ENCODE measurements around the gene SDS. TPM values are rescaled to one million over a fixed set of nuclear protein-coding genes. Genes with fewer than 3 reads are reported as not detected.

The SDS gene
- total and polyA plus RNA-seq, 2 of the 8 experiments (the other 6 are each of a cell fraction or from before 2014, with no cell fraction given) = 0.21 TPM; not detected in 1

- no peak overlapping the region for H3K18ac ChIP-seq (ENCODE audit: extremely low read depth, low read length)
- no peak for TF ChIP-seq RNF2 (IDR thresholded peaks at IDR 0.05; ENCODE audit: borderline replicate concordance, low read depth, low read length, missing control alignments, poor library complexity, severe bottlenecking)
- no peak for TF ChIP-seq TAF7 (optimal IDR thresholded peaks at IDR 0.05; ENCODE audit: borderline replicate concordance, low read depth, low read length)
- no peak for TF ChIP-seq BCL11A (IDR thresholded peaks at IDR 0.05; ENCODE audit: low read depth in 2 of 2, low read length in 2 of 2)
- TF ChIP-seq BRCA1 (IDR thresholded peaks at IDR 0.05; ENCODE audit: low read depth, low read length) = no peak
- TF ChIP-seq EP300 (IDR thresholded peaks at IDR 0.05; ENCODE audit: borderline replicate concordance in 1 of 2, low read depth in 2 of 2, low read length in 2 of 2) = no peak
- TF ChIP-seq ATF2 (IDR thresholded peaks at IDR 0.05; ENCODE audit: low read length) = no peak
- no peak for TF ChIP-seq TCF12 (IDR thresholded peaks at IDR 0.05; ENCODE audit: low read depth, low read length)
- no peak for TF ChIP-seq SRF (IDR thresholded peaks at IDR 0.05; ENCODE audit: low read depth, low read length)
- no peak for TF ChIP-seq POLR2A (IDR thresholded peaks at IDR 0.05; ENCODE audit: control extremely low read depth in 1 of 2, low read depth in 2 of 2, low read length in 2 of 2)
- no peak for TF ChIP-seq SP4 (IDR thresholded peaks at IDR 0.05; ENCODE audit: low read length)
- no peak for TF ChIP-seq SIX5 (IDR thresholded peaks at IDR 0.05; ENCODE audit: low read depth, low read length)
Measured at GRCh38 chr12:113388351-113388750, 15.3 kb downstream of the SDS start.

More at GRCh38 chr12:113388351-113388750, 15.3 kb downstream of the SDS start:
- H4K8ac ChIP-seq (ENCODE audit: extremely low read depth, insufficient read depth, low read length) = no peak overlapping the region; the same call in 1 of the 2 replicates
- H3K79me1 ChIP-seq (ENCODE audit: low read depth, low read length) = no peaks in the 10 kb centered on the region
- no peak for DNase-seq (ENCODE audit: low read depth in 1 of 2, low spot score in 2 of 2)
- ChIA-PET POLR2A (ENCODE audit: partially characterized antibody) (no interaction called here), CTCF (ENCODE audit: partially characterized antibody) (interaction anchor here (1.3 kb wide), 1 partner anchor 14 kb away, joined by 3 read pairs; no protein-coding TSS in a partner anchor)
- no peak overlapping the region for H2BK12ac ChIP-seq (ENCODE audit: low read depth, low read length)
- no peak overlapping the region for H3K56ac ChIP-seq (replicated peaks; ENCODE audit: insufficient read length, low read depth, low read length)
- H2BK15ac ChIP-seq (ENCODE audit: low read length) = no peak overlapping the region
- H3K14ac ChIP-seq (ENCODE audit: insufficient read length) = no peak overlapping the region
- no peak overlapping the region for H2AK5ac ChIP-seq (ENCODE audit: low read depth, low read length)
- peaks cover 0 to 8% (median 4%) of the 10 kb centered on the region in 4 experiments; a peak in 6 of 8 replicates for H3K36me3 ChIP-seq (ENCODE audit: control insufficient read depth in 2 of 4, insufficient read depth in 4 of 4, low read length in 3 of 4)
- H2AFZ ChIP-seq (ENCODE audit: low read length) = no peak overlapping the region
- no peak overlapping the region for H3K4ac ChIP-seq (replicated peaks; ENCODE audit: insufficient read length, low read depth, low read length)
- H2BK5ac ChIP-seq (ENCODE audit: low read depth, low read length) = no peak overlapping the region
- H3K27me3 ChIP-seq (replicated peaks in 1 of 4; ENCODE audit: control insufficient read depth in 3 of 4, extremely low read depth in 1 of 4, insufficient read depth in 3 of 4, low read length in 3 of 4) = no peaks in the 10 kb centered on the region
- H3K23ac ChIP-seq (ENCODE audit: insufficient read length) = no peak overlapping the region
- no peaks in the 10 kb centered on the region for H3K79me2 ChIP-seq (ENCODE audit: control insufficient read depth in 1 of 2, insufficient read depth in 2 of 2, low read length in 2 of 2)
- peaks cover 12% of the 10 kb centered on the region; the same call in 1 of the 2 replicates for H3K23me2 ChIP-seq (ENCODE audit: low read depth, low read length)
- H3K4me3 ChIP-seq (ENCODE audit: extremely low read depth in 1 of 4, insufficient read depth in 2 of 4, low read depth in 3 of 4, low read length in 4 of 4) = no peak overlapping the region
- no peaks in the 10 kb centered on the region for H3K4me1 ChIP-seq (replicated peaks in 1 of 4; ENCODE audit: control insufficient read depth in 3 of 4, insufficient read depth in 4 of 4, low read length in 3 of 4)
- no peaks in the 10 kb centered on the region for H3K9me3 ChIP-seq (ENCODE audit: insufficient read depth in 2 of 2, low read depth in 1 of 2, low read length in 1 of 2)
- H4K5ac ChIP-seq (ENCODE audit: insufficient read length, low read depth, low read length) = no peak overlapping the region
- no peak for FAIRE-seq
- H4K91ac ChIP-seq (replicated peaks; ENCODE audit: insufficient read length, low read length) = no peak overlapping the region
- no peak overlapping the region for H3K9ac ChIP-seq (replicated peaks in 1 of 4; ENCODE audit: extremely low read depth in 1 of 4, low read depth in 3 of 4, low read length in 3 of 4)
- H3K27ac ChIP-seq (ENCODE audit: low read depth, low read length) = no peak overlapping the region
- H2BK120ac ChIP-seq (replicated peaks; ENCODE audit: low read depth, low read length) = no peak overlapping the region
- peaks cover 0 to 5% of the 10 kb centered on the region in 2 experiments for H4K20me1 ChIP-seq (replicated peaks in 1 of 2; ENCODE audit: control insufficient read depth in 1 of 2, insufficient read depth in 2 of 2, low read length in 2 of 2)
- 90% methylated on average over 10 of the region's 14 CpGs; no CpG with 5 or more reads in 1 of the 2 experiments for WGBS, 2 experiments (ENCODE audit: extremely low coverage in 1 of 2, insufficient coverage in 1 of 2, insufficient read length in 1 of 2, insufficient replicate concordance in 2 of 2, low coverage in 1 of 2, low lambda C conversion rate in 2 of 2, missing lambda C conversion rate in 1 of 2)
- no peak overlapping the region for H2BK20ac ChIP-seq (ENCODE audit: low read length)
- no peak overlapping the region for H3K4me2 ChIP-seq (ENCODE audit: insufficient read depth in 1 of 2, low read depth in 2 of 2, low read length in 2 of 2)
